Neural cell (in vitro differentiated cells): ENCODE results near the gene APOB. TPM values are rescaled to one million over a fixed set of nuclear protein-coding genes. Genes with fewer than 3 reads are reported as not detected.

Experiments used
- H2AFZ ChIP-seq: fragments of 200-600, 300-800 bp; sonication (generic), shearing (Covaris generic); 2 replicates; pipeline ENCODE4 v1.6.0; 2014; ENCODE audit warnings: low read depth, mild to moderate bottlenecking, antibody characterized with exemption, low read length, moderate library complexity
- H3F3A ChIP-seq: fragments of 200-600 bp; shearing (Covaris generic); 2 replicates; pipeline ENCODE4 v1.6.1; 2016; ENCODE audit warnings: mild to moderate bottlenecking, moderate library complexity, mixed read lengths, antibody characterized with exemption, low read length; ENCODE audit not compliant: insufficient read depth, poor library complexity, severe bottlenecking
- H3K27ac ChIP-seq: fragments of 200-600, 300-800 bp; sonication (generic), shearing (Covaris generic); 2 replicates; pipeline ENCODE4 v1.5.1; 2014; ENCODE audit warnings: mild to moderate bottlenecking, low read length, moderate library complexity
- H3K27me3 ChIP-seq: fragments of 300-800, 200-600 bp; sonication (generic), shearing (Covaris generic); 2 replicates; pipeline ENCODE4 v1.6.0; 2014; ENCODE audit warnings: mild to moderate bottlenecking, low read depth, low read length, moderate library complexity; ENCODE audit not compliant: insufficient read depth
- H3K36me3 ChIP-seq: fragments of 300-800, 200-600 bp; sonication (generic), shearing (Covaris generic); 2 replicates; pipeline ENCODE4 v1.5.1; 2014; ENCODE audit warnings: mild to moderate bottlenecking, antibody characterized with exemption, low read length, moderate library complexity; ENCODE audit not compliant: insufficient read depth
- H3K4me2 ChIP-seq: fragments of 300-800, 200-600 bp; sonication (generic), shearing (Covaris generic); 2 replicates; pipeline ENCODE4 v1.6.0; 2014; ENCODE audit warnings: mild to moderate bottlenecking, low read length
- H3K4me3 ChIP-seq: fragments of 300-800, 200-600 bp; sonication (generic), shearing (Covaris generic); 2 replicates; pipeline ENCODE4 v1.5.1; 2014; ENCODE audit warnings: mild to moderate bottlenecking, low read length, moderate library complexity
- H3K79me2 ChIP-seq: fragments of 200-600 bp; shearing (Covaris generic); replicated peaks from 2 replicates; pipeline ENCODE4 v1.6.0; 2014; ENCODE audit warnings: mild to moderate bottlenecking, low read length, moderate library complexity; ENCODE audit not compliant: insufficient read depth
- H3K9ac ChIP-seq: fragments of 300-800, 200-600 bp; sonication (generic), shearing (Covaris generic); 2 replicates; pipeline ENCODE4 v1.6.1; 2016; ENCODE audit warnings: mild to moderate bottlenecking, low read length, mixed read lengths
- H3K9me2 ChIP-seq: fragments of 200-600 bp; shearing (Covaris generic); 2 replicates; pipeline ENCODE4 v1.6.1; 2016; ENCODE audit warnings: mild to moderate bottlenecking, low read length, mixed read lengths; ENCODE audit not compliant: insufficient read depth
- H3K9me3 ChIP-seq: fragments of 200-600, 300-800 bp; sonication (generic), shearing (Covaris generic); 2 replicates; pipeline ENCODE4 v1.6.1; 2016; ENCODE audit warnings: mild to moderate bottlenecking, mixed run types, low read length, moderate library complexity, mixed read lengths
- H4K20me1 ChIP-seq: fragments of 200-600 bp; shearing (Covaris generic); 2 replicates; pipeline ENCODE4 v1.6.1; 2016; ENCODE audit warnings: mild to moderate bottlenecking, mixed run types; ENCODE audit not compliant: insufficient read depth
- EP300 ChIP-seq: fragments of 450-650 bp; conservative IDR thresholded peaks from 2 replicates; pipeline ENCODE4 v1.6.1; 2014; ENCODE audit warnings: antibody characterized with exemption, mild to moderate bottlenecking, moderate library complexity; ENCODE audit not compliant: poor library complexity, severe bottlenecking
- EZH2 ChIP-seq: fragments of 200-600, 300-800 bp; shearing (Covaris generic), sonication (generic); IDR thresholded peaks from 2 replicates; pipeline ENCODE4 v1.6.1; 2014; ENCODE audit warnings: antibody characterized with exemption, low read length, borderline replicate concordance, mild to moderate bottlenecking; ENCODE audit not compliant: insufficient read depth, poor library complexity, severe bottlenecking
- MXI1 ChIP-seq: fragments of 450-650 bp; conservative IDR thresholded peaks from 2 replicates; pipeline ENCODE4 v1.6.1; 2014; ENCODE audit warnings: antibody characterized with exemption, mild to moderate bottlenecking; ENCODE audit not compliant: poor library complexity, severe bottlenecking
- POLR2AphosphoS5 ChIP-seq: IDR thresholded peaks from 2 replicates; pipeline ENCODE4 v1.6.1; 2012
- RAD21 ChIP-seq: fragments of 450-650 bp; conservative IDR thresholded peaks from 2 replicates; pipeline ENCODE4 v1.6.1; 2014; ENCODE audit warnings: antibody characterized with exemption, mild to moderate bottlenecking, moderate library complexity
- REST ChIP-seq: IDR thresholded peaks from 2 replicates; pipeline ENCODE4 v1.6.1; 2012; ENCODE audit warnings: borderline replicate concordance
- SMC3 ChIP-seq: fragments of 450-650 bp; conservative IDR thresholded peaks from 2 replicates; pipeline ENCODE4 v1.6.1; 2014; ENCODE audit warnings: antibody characterized with exemption, mild to moderate bottlenecking, moderate library complexity; ENCODE audit not compliant: poor library complexity
- TAF1 ChIP-seq: IDR thresholded peaks from 2 replicates; pipeline ENCODE4 v1.6.1; 2012; ENCODE audit warnings: low read depth
- polyA plus RNA-seq: library from polyadenylated mRNA; depleted of rRNA; stranded (reverse); fragments of >200 nt; gene quantifications from 2 replicates; pipeline ENCODE4 v1.2.3, GENCODE V29; 2014
- TF ChIP-seq, protein P1 (sequence below): fragments of 450-650 bp; IDR thresholded peaks from 2 replicates; pipeline ENCODE4 v1.5.1; 2014; ENCODE audit warnings: antibody characterized with exemption, mild to moderate bottlenecking, moderate library complexity; ENCODE audit not compliant: poor library complexity, severe bottlenecking

Gene APOB
- polyA plus RNA-seq, 1 donor from 2014 or later, result not detected

GRCh38 chr2:21070341-21071257 lies 26.7 kb upstream of the APOB start:
- Histone ChIP-seq H4K20me1 (no peaks in the 10 kb centered on the region), H3K27ac (no peak overlapping the region), H3K36me3 (no peaks in the 10 kb centered on the region), H3K9me3 (no peaks in the 10 kb centered on the region), H3K27me3 (no peaks in the 10 kb centered on the region), H3F3A (no peaks in the 10 kb centered on the region), H3K79me2 (no peaks in the 10 kb centered on the region), H3K4me2 (no peak overlapping the region), H3K9me2 (no peaks in the 10 kb centered on the region), H3K4me3 (no peak overlapping the region), H3K9ac (no peak overlapping the region), H2AFZ (no peak overlapping the region)
- TF ChIP-seq POLR2AphosphoS5 (no peak), EP300 (no peak), REST (no peak), MXI1 (no peak), EZH2 (no peak), TAF1 (no peak), SMC3 (no peak), RAD21 (no peak)
- TF ChIP-seq, protein P1, sequence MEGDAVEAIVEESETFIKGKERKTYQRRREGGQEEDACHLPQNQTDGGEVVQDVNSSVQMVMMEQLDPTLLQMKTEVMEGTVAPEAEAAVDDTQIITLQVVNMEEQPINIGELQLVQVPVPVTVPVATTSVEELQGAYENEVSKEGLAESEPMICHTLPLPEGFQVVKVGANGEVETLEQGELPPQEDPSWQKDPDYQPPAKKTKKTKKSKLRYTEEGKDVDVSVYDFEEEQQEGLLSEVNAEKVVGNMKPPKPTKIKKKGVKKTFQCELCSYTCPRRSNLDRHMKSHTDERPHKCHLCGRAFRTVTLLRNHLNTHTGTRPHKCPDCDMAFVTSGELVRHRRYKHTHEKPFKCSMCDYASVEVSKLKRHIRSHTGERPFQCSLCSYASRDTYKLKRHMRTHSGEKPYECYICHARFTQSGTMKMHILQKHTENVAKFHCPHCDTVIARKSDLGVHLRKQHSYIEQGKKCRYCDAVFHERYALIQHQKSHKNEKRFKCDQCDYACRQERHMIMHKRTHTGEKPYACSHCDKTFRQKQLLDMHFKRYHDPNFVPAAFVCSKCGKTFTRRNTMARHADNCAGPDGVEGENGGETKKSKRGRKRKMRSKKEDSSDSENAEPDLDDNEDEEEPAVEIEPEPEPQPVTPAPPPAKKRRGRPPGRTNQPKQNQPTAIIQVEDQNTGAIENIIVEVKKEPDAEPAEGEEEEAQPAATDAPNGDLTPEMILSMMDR, result no peak

- no peak overlapping the region for H3K27ac ChIP-seq
- H3F3A ChIP-seq, result no peaks in the 10 kb centered on the region
- H3K36me3 ChIP-seq, result no peaks in the 10 kb centered on the region
- H3K4me2 ChIP-seq, result no peak overlapping the region
- no peaks in the 10 kb centered on the region for H3K27me3 ChIP-seq
- H4K20me1 ChIP-seq, result no peaks in the 10 kb centered on the region
- no peak overlapping the region for H3K4me3 ChIP-seq
- no peaks in the 10 kb centered on the region for H3K9me3 ChIP-seq
- TF ChIP-seq REST (no peak), EZH2 (no peak), MXI1 (no peak), TAF1 (no peak), SMC3 (no peak)
- TF ChIP-seq, protein P1, result no peak
- no peak overlapping the region for H2AFZ ChIP-seq
- H3K9ac ChIP-seq, result no peak overlapping the region
- H3K79me2 ChIP-seq, result no peaks in the 10 kb centered on the region
- no peaks in the 10 kb centered on the region for H3K9me2 ChIP-seq
Measured at GRCh38 chr2:21069746-21070340, 26.0 kb upstream of the APOB start.
